Mucosa of rectum (tissue), 2 donors: ENCODE results near the gene MRPL48.

ENCODE experiments used
- H3K27ac ChIP-seq, 2 donors: one replicate each; pipeline ENCODE4 v1.7.0; 2013; ENCODE audit warnings: inconsistent platforms in 2 of 2, low read depth in 2 of 2, low read length in 2 of 2
- H3K27me3 ChIP-seq, 2 donors: one replicate each; pipeline ENCODE4 v1.7.0; 2013; ENCODE audit warnings: low read length in 2 of 2; ENCODE audit not compliant: control insufficient read depth in 2 of 2, insufficient read depth in 2 of 2
- H3K36me3 ChIP-seq, 2 donors: one replicate each; pipeline ENCODE4 v1.7.0; 2013; ENCODE audit warnings: low read length in 2 of 2; ENCODE audit not compliant: control insufficient read depth in 2 of 2, insufficient read depth in 2 of 2
- H3K4me1 ChIP-seq, 2 donors: one replicate each; pipeline ENCODE4 v1.7.0; 2013; ENCODE audit warnings: low read length in 2 of 2, mild to moderate bottlenecking in 1 of 2; ENCODE audit not compliant: control insufficient read depth in 2 of 2, insufficient read depth in 2 of 2
- H3K4me3 ChIP-seq, 2 donors: one replicate each; pipeline ENCODE4 v1.7.0; 2013; ENCODE audit warnings: low read length in 2 of 2
- H3K9ac ChIP-seq, 2 donors: one replicate each; pipeline ENCODE4 v1.7.0; 2013; ENCODE audit warnings: low read length in 2 of 2, low read depth in 1 of 2, mild to moderate bottlenecking in 1 of 2
- H3K9me3 ChIP-seq, 2 donors: one replicate each; pipeline ENCODE4 v1.7.0; 2013; ENCODE audit warnings: low read length in 2 of 2; ENCODE audit not compliant: control insufficient read depth in 2 of 2
- donor health status: healthy.
- donor health status: Normal muscosa, but diverticular disease.

MRPL48 gene

GRCh38 chr11:73912026-73912425, 124.4 kb downstream of the MRPL48 start:
- H3K27ac ChIP-seq = no peak overlapping the region
- H3K4me3 ChIP-seq = no peak overlapping the region
- no peaks in the 10 kb centered on the region for H3K27me3 ChIP-seq
- peaks cover 27 to 40% of the 10 kb centered on the region in 2 donors for H3K36me3 ChIP-seq
- no peak overlapping the region for H3K9ac ChIP-seq
- H3K4me1 ChIP-seq = no peaks in the 10 kb centered on the region
- H3K9me3 ChIP-seq = no peaks in the 10 kb centered on the region

DNA sequence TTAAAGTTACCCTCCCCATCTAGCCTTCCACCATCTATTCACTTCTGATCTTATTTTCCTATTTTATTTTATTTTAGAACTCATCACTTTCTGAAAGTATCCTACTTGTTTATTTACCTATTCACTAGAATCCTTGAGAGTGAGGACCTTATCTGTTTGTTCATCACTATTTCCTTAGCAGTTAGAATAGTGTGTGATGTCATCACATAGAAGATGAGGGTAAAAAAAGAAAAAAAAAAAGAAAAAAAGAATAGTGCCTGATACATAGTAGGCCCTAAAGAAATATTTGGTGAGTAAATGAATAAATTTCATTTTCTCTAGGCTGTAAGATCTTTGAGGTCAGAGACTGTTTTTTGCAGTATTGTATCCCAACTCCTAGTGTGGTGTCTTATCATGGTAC, 125.8 kb downstream of the MRPL48 start:
- H3K27ac ChIP-seq = no peak overlapping the region

GRCh38 chr11:73914284-73914683, 126.6 kb downstream of the MRPL48 start:
- H3K9ac ChIP-seq = no peak overlapping the region
- no peaks in the 10 kb centered on the region for H3K4me1 ChIP-seq
- H3K36me3 ChIP-seq = peaks cover 30 to 54% of the 10 kb centered on the region in 2 donors
- no peaks in the 10 kb centered on the region for H3K9me3 ChIP-seq
- H3K27ac ChIP-seq = no peak overlapping the region
- H3K4me3 ChIP-seq = no peak overlapping the region
- no peaks in the 10 kb centered on the region for H3K27me3 ChIP-seq

More for the DNA sequence above, 125.8 kb downstream of the MRPL48 start:
- no peaks in the 10 kb centered on the region for H3K4me1 ChIP-seq
- no peaks in the 10 kb centered on the region for H3K27me3 ChIP-seq
- no peak overlapping the region for H3K9ac ChIP-seq
- H3K36me3 ChIP-seq = peaks cover 23 to 49% of the 10 kb centered on the region in 2 donors
- H3K9me3 ChIP-seq = no peaks in the 10 kb centered on the region
- no peak overlapping the region for H3K4me3 ChIP-seq
